D341Med (cell line): ENCODE data around the gene CTAG1B.
"Not testable (repeated sequence)": the region's sequence is repeated elsewhere in the genome, so short reads cannot be mapped to it uniquely, and the experiment has no call there.

ENCODE experiments used
- DNase-seq: peaks from one replicate; pipeline ENCODE4 v3.0.0; 2012; ENCODE audit warnings: low spot score

Gene CTAG1B

GRCh38 chrX:154620767-154621414 is 1.8 kb upstream of the CTAG1B start:
- not testable (repeated sequence) for DNase-seq

GRCh38 chrX:154613586-154613985 is 5.5 kb downstream of the CTAG1B start:
- not testable (repeated sequence) for DNase-seq

- not testable (repeated sequence) for DNase-seq
Observed at GRCh38 chrX:154611146-154611545, 7.9 kb downstream of the CTAG1B start.

GRCh38 chrX:154608823-154609222 is 10.3 kb downstream of the CTAG1B start:
- DNase-seq = not testable (repeated sequence)

GRCh38 chrX:154607976-154608375 is 11.1 kb downstream of the CTAG1B start:
- DNase-seq = not testable (repeated sequence)

- no peak for DNase-seq
Observed at GRCh38 chrX:154607370-154607769, 11.7 kb downstream of the CTAG1B start.

GRCh38 chrX:154605566-154605965 is 13.5 kb downstream of the CTAG1B start:
- no peak for DNase-seq

GRCh38 chrX:154603438-154604430 is 15.3 kb downstream of the CTAG1B start:
- no peak for DNase-seq

- DNase-seq = no peak
Observed at GRCh38 chrX:154602766-154603437, 16.2 kb downstream of the CTAG1B start.

- DNase-seq = no peak
Observed at GRCh38 chrX:154602226-154602625, 16.9 kb downstream of the CTAG1B start.

GRCh38 chrX:154600759-154601374 is 18.2 kb downstream of the CTAG1B start:
- DNase-seq = no peak

GRCh38 chrX:154599531-154599930 is 19.6 kb downstream of the CTAG1B start:
- no peak for DNase-seq

- no peak for DNase-seq
Observed at GRCh38 chrX:154598656-154599055, 20.4 kb downstream of the CTAG1B start.

- no peak for DNase-seq
Observed at GRCh38 chrX:154597221-154597620, 21.9 kb downstream of the CTAG1B start.

- no peak for DNase-seq
Observed at GRCh38 chrX:154596290-154596929, 22.7 kb downstream of the CTAG1B start.

- DNase-seq = no peak
Observed at GRCh38 chrX:154595559-154596249, 23.4 kb downstream of the CTAG1B start.

GRCh38 chrX:154594491-154594890 is 24.6 kb downstream of the CTAG1B start:
- DNase-seq = no peak

- DNase-seq = no peak
Observed at GRCh38 chrX:154593201-154593600, 25.9 kb downstream of the CTAG1B start.

GRCh38 chrX:154592505-154592904 is 26.6 kb downstream of the CTAG1B start:
- DNase-seq = no peak

- not testable (repeated sequence) for DNase-seq
Observed at GRCh38 chrX:154590415-154590814, 28.7 kb downstream of the CTAG1B start.
